Measurements from ENCODE around the gene PPP1R3F. TPM values are rescaled to one million over a fixed set of nuclear protein-coding genes. Genes with fewer than 3 reads are reported as not detected.

PPP1R3F gene
- polyA plus RNA-seq, 3 donors: 0.47 to 1.6 (median 1.6) TPM

DNA sequence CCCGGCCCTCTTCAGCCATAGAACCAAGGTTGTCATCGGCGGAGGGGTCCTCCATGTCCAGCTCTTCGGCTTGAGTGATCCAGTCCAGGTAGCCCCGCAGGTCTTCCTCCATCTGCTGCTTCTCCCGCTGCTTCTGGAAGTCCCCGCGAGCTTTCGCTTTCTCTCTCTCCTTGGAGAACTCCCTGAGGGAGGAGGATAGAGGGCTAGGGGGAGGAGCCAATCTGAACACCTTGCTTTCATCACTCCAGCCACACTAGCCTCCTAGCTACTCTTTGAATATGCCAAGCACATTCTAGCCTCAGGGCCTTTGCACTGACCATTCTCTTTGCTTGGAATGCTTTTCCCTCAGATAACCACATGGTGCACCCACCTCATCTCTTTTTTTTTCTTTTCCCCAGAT lies 42.6 kb upstream of the PPP1R3F start:
- peaks cover 6 to 19% (median 16%) of the 10 kb centered on the region in 3 donors for H3K27me3 Mint-ChIP-seq (ENCODE audit: low read depth in 3 of 3)

DNA sequence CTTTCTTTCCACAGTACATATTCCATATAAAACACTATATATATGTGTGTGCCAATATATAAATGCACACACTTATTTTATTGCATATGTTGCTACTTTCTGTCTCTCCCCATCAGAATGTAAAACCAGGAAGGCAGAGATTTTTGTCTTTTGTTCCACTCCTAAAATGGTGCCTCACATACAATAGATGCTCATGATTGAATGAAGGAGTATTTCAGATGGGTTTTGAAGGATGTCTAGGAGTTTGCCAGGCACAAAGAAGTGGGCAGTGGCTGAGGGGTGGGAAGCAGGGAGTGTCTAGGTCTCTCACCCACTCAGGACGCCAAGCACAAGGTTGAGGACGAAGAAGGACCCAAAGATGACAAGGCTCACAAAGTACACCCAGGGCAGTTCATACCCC lies 41.9 kb upstream of the PPP1R3F start:
- TF ChIP-seq, protein P1, sequence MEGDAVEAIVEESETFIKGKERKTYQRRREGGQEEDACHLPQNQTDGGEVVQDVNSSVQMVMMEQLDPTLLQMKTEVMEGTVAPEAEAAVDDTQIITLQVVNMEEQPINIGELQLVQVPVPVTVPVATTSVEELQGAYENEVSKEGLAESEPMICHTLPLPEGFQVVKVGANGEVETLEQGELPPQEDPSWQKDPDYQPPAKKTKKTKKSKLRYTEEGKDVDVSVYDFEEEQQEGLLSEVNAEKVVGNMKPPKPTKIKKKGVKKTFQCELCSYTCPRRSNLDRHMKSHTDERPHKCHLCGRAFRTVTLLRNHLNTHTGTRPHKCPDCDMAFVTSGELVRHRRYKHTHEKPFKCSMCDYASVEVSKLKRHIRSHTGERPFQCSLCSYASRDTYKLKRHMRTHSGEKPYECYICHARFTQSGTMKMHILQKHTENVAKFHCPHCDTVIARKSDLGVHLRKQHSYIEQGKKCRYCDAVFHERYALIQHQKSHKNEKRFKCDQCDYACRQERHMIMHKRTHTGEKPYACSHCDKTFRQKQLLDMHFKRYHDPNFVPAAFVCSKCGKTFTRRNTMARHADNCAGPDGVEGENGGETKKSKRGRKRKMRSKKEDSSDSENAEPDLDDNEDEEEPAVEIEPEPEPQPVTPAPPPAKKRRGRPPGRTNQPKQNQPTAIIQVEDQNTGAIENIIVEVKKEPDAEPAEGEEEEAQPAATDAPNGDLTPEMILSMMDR (IDR thresholded peaks at IDR 0.05): no peak
- Mint-ChIP-seq H3K4me1 (peaks cover 11% of the 10 kb centered on the region), H3K27me3 (ENCODE audit: low read depth in 3 of 3) (peaks cover 6 to 16% (median 14%) of the 10 kb centered on the region in 3 donors), H3K9me3 (peaks cover 0 to 27% (median 7%) of the 10 kb centered on the region in 7 donors), H3K36me3 (no peaks in the 10 kb centered on the region), H3K4me3 (no peak overlapping the region), H3K27ac (no peak overlapping the region)
- Histone ChIP-seq H3K79me2 (ENCODE audit: insufficient read depth, low read length) (no peaks in the 10 kb centered on the region), H3K4me3 (replicated peaks in 1 of 3; ENCODE audit: low read depth in 2 of 3, low read length in 3 of 3) (no peak overlapping the region), H3K4me2 (replicated peaks; ENCODE audit: extremely low read depth, low read length, poor library complexity, severe bottlenecking) (no peak overlapping the region), H3K9ac (ENCODE audit: insufficient read depth, low read length, poor library complexity, severe bottlenecking) (no peak overlapping the region), H3K27ac (ENCODE audit: low read depth in 1 of 2, low read length in 2 of 2) (no peak overlapping the region), H3K27me3 (ENCODE audit: control insufficient read depth in 2 of 2, insufficient read depth in 2 of 2, low read length in 2 of 2) (no peaks in the 10 kb centered on the region), H3K9me3 (replicated peaks in 1 of 2; ENCODE audit: control insufficient read depth in 1 of 2, insufficient read depth in 1 of 2, low read length in 2 of 2) (no peaks in the 10 kb centered on the region), H2AFZ (ENCODE audit: insufficient read depth, low read depth, low read length, poor library complexity, severe bottlenecking) (no peak overlapping the region), H3K36me3 (replicated peaks in 1 of 2; ENCODE audit: control insufficient read depth in 1 of 2, insufficient read depth in 2 of 2, low read length in 2 of 2) (no peaks in the 10 kb centered on the region), H4K20me1 (ENCODE audit: insufficient read depth, low read length) (no peaks in the 10 kb centered on the region), H3K4me1 (ENCODE audit: control insufficient read depth in 1 of 2, insufficient read depth in 2 of 2, low read length in 2 of 2) (peaks cover 15 to 16% of the 10 kb centered on the region in 2 donors)
- no peak for DNase-seq
- WGBS (ENCODE audit: insufficient coverage): no CpG with 5 or more reads among the region's 2 CpGs
- intact Hi-C loops (cut with micrococcal nuclease): no loop called here

More for the DNA sequence above, 42.6 kb upstream of the PPP1R3F start:
- WGBS (ENCODE audit: insufficient coverage): 100% methylated on average over 1 of the region's 9 CpGs
- peaks cover 11% of the 10 kb centered on the region for H3K4me1 Mint-ChIP-seq
- peak overlapping the region in 1 of 2 donors; percentile 28 for H3K4me3 Mint-ChIP-seq
- no peaks in the 10 kb centered on the region for H3K79me2 ChIP-seq (ENCODE audit: insufficient read depth, low read length)
- no peak overlapping the region for H2AFZ ChIP-seq (ENCODE audit: insufficient read depth, low read depth, low read length, poor library complexity, severe bottlenecking)
- H3K9ac ChIP-seq (ENCODE audit: insufficient read depth, low read length, poor library complexity, severe bottlenecking): no peak overlapping the region
- H3K27me3 ChIP-seq (ENCODE audit: control insufficient read depth in 2 of 2, insufficient read depth in 2 of 2, low read length in 2 of 2): no peaks in the 10 kb centered on the region
- no peaks in the 10 kb centered on the region for H3K9me3 ChIP-seq (replicated peaks in 1 of 2; ENCODE audit: control insufficient read depth in 1 of 2, insufficient read depth in 1 of 2, low read length in 2 of 2)
- H3K4me2 ChIP-seq (replicated peaks; ENCODE audit: extremely low read depth, low read length, poor library complexity, severe bottlenecking): no peak overlapping the region
- H3K27ac ChIP-seq (ENCODE audit: low read depth in 1 of 2, low read length in 2 of 2): no peak overlapping the region
- no peak for DNase-seq
- H3K9me3 Mint-ChIP-seq: peaks cover 0 to 27% (median 7%) of the 10 kb centered on the region in 7 donors
- TF ChIP-seq, protein P1 (IDR thresholded peaks at IDR 0.05): no peak
- no peaks in the 10 kb centered on the region for H4K20me1 ChIP-seq (ENCODE audit: insufficient read depth, low read length)
- no peak overlapping the region for H3K27ac Mint-ChIP-seq
- H3K36me3 ChIP-seq (replicated peaks in 1 of 2; ENCODE audit: control insufficient read depth in 1 of 2, insufficient read depth in 2 of 2, low read length in 2 of 2): no peaks in the 10 kb centered on the region
- intact Hi-C loops (cut with micrococcal nuclease): no loop called here
- peaks cover 15 to 16% of the 10 kb centered on the region in 2 donors for H3K4me1 ChIP-seq (ENCODE audit: control insufficient read depth in 1 of 2, insufficient read depth in 2 of 2, low read length in 2 of 2)
- no peaks in the 10 kb centered on the region for H3K36me3 Mint-ChIP-seq
- H3K4me3 ChIP-seq (replicated peaks in 1 of 3; ENCODE audit: low read depth in 2 of 3, low read length in 3 of 3): no peak overlapping the region

All from CD14-positive monocyte (primary cell).